Uterus (tissue), 2 donors: Measurements from ENCODE around the gene MYO1B.

Source experiments
- POLR2A ChIP-seq, 2 donors: fragments of 450-650 bp; IDR thresholded peaks; one replicate each; pipeline ENCODE4 v1.6.1; 2016; ENCODE audit warnings: antibody characterized with exemption in 2 of 2, mild to moderate bottlenecking in 1 of 2, moderate library complexity in 1 of 2
- TF ChIP-seq, protein P1 (sequence below), 4 experiments: fragments of 200-600 bp in 2 of 4; fragments of 450-650 bp in 2 of 4; sonication (generic) in 2 of 4; IDR thresholded peaks; one replicate each; pipeline ENCODE4 v1.5.1; 2016 to 2019; ENCODE audit warnings: antibody characterized with exemption in 4 of 4, mild to moderate bottlenecking in 2 of 4, moderate library complexity in 1 of 4

- TF ChIP-seq, protein P1, sequence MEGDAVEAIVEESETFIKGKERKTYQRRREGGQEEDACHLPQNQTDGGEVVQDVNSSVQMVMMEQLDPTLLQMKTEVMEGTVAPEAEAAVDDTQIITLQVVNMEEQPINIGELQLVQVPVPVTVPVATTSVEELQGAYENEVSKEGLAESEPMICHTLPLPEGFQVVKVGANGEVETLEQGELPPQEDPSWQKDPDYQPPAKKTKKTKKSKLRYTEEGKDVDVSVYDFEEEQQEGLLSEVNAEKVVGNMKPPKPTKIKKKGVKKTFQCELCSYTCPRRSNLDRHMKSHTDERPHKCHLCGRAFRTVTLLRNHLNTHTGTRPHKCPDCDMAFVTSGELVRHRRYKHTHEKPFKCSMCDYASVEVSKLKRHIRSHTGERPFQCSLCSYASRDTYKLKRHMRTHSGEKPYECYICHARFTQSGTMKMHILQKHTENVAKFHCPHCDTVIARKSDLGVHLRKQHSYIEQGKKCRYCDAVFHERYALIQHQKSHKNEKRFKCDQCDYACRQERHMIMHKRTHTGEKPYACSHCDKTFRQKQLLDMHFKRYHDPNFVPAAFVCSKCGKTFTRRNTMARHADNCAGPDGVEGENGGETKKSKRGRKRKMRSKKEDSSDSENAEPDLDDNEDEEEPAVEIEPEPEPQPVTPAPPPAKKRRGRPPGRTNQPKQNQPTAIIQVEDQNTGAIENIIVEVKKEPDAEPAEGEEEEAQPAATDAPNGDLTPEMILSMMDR (IDR thresholded peaks at IDR 0.05) = no peak
- no peak for TF ChIP-seq POLR2A (IDR thresholded peaks at IDR 0.05)
These were observed 4.3 kb upstream of the MYO1B start for GRCh38 chr2:191240871-191241270.
